Urothelium cell line (cell line): Measurements from ENCODE around the gene SETX.
"Not testable (repeated sequence)": the region's sequence is repeated elsewhere in the genome, so short reads cannot be mapped to it uniquely, and the experiment has no call there.

Experiments
- DNase-seq: peaks from one replicate; pipeline ENCODE4 v3.0.0; 2011; ENCODE audit warnings: low spot score, mixed read lengths
- FAIRE-seq: peaks from 2 replicates; lab custom pipeline; 2011; peaks lifted over from hg19 to GRCh38; lab: Jason Lieb, UNC

The SETX gene, protein sequence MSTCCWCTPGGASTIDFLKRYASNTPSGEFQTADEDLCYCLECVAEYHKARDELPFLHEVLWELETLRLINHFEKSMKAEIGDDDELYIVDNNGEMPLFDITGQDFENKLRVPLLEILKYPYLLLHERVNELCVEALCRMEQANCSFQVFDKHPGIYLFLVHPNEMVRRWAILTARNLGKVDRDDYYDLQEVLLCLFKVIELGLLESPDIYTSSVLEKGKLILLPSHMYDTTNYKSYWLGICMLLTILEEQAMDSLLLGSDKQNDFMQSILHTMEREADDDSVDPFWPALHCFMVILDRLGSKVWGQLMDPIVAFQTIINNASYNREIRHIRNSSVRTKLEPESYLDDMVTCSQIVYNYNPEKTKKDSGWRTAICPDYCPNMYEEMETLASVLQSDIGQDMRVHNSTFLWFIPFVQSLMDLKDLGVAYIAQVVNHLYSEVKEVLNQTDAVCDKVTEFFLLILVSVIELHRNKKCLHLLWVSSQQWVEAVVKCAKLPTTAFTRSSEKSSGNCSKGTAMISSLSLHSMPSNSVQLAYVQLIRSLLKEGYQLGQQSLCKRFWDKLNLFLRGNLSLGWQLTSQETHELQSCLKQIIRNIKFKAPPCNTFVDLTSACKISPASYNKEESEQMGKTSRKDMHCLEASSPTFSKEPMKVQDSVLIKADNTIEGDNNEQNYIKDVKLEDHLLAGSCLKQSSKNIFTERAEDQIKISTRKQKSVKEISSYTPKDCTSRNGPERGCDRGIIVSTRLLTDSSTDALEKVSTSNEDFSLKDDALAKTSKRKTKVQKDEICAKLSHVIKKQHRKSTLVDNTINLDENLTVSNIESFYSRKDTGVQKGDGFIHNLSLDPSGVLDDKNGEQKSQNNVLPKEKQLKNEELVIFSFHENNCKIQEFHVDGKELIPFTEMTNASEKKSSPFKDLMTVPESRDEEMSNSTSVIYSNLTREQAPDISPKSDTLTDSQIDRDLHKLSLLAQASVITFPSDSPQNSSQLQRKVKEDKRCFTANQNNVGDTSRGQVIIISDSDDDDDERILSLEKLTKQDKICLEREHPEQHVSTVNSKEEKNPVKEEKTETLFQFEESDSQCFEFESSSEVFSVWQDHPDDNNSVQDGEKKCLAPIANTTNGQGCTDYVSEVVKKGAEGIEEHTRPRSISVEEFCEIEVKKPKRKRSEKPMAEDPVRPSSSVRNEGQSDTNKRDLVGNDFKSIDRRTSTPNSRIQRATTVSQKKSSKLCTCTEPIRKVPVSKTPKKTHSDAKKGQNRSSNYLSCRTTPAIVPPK (N-terminal part only)

DNA sequence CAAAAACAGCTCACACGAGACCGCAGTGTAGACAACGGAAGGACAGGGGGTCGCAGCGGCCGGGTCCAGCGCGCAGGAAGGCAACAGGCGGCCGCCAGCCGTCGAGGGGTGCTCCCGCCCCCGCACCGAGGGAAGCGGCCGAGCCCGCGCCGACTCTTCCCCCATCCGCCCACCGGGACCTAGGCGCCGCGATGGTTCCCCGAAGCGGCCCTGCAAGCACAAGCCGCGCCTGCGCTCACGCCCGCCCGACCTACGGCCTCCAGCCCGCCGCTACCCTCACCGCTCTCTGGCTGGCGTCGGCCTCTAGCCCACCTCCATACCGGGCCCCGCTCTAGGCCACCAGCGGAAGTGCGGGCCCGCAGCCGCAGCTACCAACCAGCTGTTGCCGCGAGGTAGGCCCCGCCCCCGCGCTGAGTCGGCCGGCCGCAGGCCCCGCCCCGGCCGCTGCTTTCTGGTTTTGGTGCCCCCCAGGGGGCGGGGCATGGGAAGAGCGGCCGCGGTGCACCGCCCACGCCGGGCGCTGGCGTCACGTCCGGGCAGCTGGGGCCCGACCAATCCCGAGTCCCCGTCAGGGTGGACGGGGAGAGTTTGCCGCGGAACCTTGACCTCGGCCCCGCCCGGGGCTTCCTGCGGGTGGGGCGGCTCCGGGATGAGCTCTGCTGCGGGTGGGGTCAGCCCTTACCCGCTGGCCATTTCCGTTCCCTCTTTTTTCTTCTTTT is at the start of gene SETX:
TSS of gene SETX (minus strand) at position 350 of the 719 bp plus-strand sequence. CDS start 5,558 bp downstream, outside the sequence.
- FAIRE-seq, result peak; percentile 53
- peak; percentile 99 for DNase-seq

DNA sequence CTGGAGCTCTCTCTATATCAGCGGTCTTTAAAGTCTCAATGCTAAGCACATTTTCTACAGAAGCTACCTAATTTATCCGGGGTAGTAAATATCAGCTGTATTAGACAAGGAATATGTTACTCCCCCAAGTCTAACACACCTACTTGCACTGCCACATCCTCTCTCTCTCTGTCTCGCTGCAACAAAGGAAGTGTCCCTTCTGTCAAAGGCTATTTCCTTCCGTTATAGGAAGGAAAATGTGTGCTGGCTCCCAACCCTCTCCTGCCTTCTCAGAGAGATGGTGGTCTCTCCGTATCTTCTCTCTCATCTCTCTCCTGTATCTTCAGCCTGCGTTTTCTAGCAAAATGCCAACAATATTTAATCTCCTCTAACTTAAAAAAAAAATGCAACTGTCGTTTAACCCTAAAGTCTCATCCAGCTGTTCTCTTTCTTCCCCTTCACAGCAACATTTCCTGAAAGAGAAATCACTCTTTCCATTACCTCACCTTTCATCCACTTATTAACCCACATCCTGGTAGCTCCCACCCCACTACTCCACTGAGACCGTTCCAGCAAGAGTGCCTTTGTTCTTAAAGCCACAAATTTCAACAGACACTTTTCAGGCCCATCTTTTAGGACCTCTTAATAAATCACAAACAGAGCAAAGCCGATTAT is 49.6 kb upstream of the SETX start:
- DNase-seq, result no peak
- no peak for FAIRE-seq

DNA sequence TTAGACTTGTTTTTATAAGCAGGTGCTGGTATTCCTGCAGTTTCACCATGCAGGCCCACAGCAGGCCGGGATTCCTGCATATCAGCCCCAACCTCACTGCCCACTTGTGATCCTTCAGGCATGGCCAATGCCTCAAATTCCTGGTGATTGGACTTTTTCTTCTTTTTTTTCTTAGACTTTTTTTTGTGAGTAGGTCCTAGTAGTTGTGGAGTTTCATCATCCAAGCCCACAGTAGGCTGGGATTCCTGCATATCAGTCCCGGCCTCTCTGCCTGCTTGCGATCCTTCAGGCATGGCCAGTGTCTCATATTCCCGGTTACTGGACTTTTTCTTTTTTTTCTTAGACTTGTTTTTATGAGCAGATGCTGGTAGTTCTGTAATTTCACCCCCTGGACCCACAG is 47.0 kb upstream of the SETX start:
- no peak for FAIRE-seq
- no peak for DNase-seq

DNA sequence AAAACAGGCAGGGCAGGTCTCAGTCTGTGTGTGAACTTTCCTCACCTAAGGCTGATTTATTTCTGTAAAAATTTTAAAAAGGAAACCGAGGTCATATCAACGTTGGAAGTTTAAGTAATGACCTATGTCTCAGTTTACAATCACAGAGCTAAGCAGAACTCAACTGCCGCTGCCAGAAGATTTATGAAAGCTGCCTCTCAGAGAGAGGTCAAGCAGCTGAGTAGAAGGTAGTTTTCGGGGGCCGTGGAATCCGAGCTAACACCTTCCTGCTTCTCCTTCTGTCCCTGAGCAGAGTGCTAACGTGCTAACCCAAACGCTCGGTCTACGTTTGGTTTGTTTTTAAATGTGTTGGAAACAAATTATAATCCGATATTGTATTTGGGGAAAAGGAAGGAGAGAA is 40.8 kb upstream of the SETX start:
- FAIRE-seq, result no peak
- DNase-seq, result no peak

DNA sequence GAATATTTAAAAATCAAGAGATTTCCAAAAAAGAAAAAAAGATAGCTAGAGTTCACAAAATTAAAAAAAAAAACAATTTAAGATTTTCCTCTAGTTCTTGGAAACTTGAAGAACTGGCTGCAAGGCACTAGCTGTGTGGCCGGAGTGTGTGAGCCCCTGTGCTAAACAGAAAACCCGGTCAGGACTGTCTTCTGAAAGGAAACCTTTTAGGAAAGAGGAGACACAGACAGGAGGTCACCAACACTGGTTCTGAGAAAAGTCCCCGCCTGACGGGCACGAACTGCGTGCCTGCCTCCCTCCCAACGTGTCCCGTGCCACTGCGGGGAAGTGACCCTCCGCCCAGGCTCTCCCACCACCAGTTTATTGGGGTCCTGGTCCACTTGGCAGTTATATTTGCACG is 36.7 kb upstream of the SETX start:
- no peak for FAIRE-seq

DNA sequence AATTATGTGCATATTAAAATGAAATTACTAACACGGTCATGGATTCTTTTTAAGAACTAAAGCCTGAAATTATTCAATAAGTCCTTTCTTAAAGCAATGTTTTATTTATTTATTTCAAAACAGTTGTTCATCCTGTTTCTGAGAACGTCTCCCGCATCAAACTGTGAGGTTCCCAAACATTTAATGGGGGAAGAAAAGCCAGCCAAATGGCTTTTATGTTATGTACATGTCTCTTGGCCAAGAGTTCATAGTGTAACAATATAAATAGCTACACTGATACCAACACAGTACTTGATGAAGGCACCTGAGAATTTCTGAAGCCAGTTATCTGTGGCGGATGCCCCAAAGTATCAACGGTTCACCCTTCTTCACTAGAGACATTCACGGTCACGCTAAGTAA is 36.2 kb upstream of the SETX start:
- DNase-seq, result no peak
- no peak for FAIRE-seq

More for the DNA sequence above, 36.7 kb upstream of the SETX start:
- DNase-seq, result no peak

DNA sequence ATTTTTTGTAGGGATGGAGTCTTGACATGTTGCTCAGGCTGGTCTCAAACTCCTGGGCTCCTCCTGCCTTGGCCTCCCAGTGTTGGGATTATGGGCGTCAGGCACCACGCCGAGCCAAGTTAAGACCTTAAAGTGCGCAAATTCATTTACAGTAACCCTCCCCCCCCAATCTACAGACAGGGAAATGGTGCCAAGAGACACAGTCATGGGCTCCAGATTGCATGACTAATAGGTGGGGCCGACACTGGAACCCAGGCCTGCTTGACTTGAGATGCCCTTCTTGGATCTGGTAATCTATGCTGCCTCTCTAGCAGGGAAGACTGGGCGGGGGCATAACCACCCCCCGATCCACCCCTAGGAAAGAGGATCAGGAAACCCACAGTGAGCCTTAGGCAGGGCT is 32.3 kb upstream of the SETX start:
- FAIRE-seq, result no peak
- no peak for DNase-seq

DNA sequence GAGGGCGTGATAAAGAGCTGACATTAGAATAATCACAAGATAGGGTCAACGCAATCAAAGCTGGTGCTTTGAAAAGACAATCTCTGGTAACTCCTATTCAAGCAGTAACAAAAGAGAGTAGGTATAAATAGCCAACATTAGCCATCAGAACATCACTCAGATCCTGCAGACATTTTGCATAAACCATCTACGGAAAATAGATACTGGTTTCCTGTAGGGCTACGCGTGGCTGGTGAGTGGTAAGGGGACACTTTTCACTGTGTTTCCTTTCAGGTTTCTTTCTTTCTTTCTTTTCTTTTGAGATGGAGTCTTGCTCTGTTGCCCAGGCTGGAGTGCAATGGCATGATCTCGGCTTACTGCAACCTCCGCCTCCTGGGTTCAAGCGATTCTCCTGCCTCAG is 29.6 kb upstream of the SETX start:
- FAIRE-seq, result no peak
- DNase-seq, result no peak

DNA sequence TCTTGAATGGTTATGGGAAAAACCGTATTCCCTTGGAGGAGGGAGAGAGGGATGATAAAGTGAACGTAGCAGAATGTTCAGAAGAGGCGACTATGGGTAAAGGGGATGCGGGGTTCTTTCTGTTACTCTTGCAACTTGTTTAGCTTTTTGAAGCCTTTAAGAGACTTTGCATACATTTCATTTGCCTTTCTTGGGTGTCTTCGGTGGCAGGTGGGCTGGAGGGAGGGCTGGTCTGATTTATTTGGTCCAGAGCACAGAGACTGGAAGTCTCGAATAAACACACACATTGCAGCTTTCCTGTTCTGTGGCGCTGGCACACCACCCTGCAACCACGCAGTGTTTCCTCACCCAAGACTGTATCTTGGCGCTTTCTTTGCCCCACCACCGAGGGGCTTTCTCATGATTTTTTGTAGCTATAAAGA is 28.7 kb upstream of the SETX start:
- DNase-seq, result no peak
- no peak for FAIRE-seq

DNA sequence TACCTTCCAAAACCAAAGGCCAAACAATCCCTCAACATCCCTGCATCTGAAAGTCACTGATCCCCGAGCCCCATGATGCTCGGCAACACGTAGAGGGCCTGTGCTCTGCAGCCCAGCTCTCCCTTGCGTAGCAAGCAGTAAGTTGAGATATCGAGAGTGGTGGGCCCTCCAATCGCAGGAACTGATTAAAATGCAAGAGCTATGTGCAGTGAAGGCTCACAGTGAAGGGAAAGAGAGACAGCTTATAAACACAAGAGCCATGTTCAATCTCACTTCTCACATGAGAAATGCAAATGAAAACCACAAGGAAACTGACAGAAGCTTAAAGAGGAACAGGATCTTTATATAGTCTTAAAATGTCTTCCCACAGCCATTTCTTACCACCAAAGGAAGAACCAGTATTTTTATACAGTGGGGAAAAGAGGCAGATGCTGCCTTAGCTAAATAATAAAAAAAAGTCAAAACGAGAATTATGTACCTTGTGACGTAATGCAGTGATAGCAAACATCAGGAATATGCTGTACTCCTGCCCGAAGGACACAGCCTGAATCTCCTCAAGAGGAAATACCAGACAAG is 27.3 kb upstream of the SETX start:
- no peak for DNase-seq
- FAIRE-seq, result no peak

DNA sequence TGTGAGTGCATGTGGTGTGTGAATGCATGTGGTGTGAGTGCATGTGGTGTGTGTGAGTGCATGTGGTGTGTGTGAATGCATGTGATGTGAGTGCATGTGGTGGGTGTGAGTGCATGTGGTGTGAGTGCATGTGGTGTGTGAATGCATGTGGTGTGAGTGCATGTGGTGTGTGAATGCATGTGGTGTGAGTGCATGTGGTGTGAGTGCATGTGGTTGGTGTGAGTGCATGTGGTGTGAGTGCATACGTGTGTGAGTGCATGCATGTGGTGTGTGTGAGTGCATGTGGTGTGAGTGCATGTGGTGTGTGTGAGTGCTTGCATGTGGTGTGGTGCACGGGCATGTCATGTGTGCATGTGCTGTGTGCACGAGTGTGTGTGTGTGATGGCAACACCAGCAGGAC is 23.6 kb upstream of the SETX start:
- FAIRE-seq, result peak; percentile 35
- not testable (repeated sequence) for DNase-seq

DNA sequence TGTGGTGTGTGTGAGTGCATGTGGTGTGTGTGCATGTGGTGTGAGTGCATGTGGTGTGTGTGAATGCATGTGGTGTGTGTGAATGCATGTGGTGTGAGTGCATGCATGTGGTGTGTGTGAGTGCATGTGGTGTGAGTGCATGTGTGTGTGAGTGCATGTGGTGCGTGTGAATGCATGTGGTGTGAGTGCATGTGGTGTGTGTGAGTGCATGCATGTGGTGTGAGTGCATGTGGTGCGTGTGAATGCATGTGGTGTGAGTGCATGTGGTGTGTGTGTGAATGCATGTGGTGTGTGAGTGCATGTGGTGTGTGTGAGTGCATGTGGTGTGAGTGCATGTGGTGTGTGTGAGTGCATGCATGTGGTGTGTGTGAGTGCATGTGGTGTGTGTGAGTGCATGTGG is 23.0 kb upstream of the SETX start:
- peak; percentile 95 for FAIRE-seq

DNA sequence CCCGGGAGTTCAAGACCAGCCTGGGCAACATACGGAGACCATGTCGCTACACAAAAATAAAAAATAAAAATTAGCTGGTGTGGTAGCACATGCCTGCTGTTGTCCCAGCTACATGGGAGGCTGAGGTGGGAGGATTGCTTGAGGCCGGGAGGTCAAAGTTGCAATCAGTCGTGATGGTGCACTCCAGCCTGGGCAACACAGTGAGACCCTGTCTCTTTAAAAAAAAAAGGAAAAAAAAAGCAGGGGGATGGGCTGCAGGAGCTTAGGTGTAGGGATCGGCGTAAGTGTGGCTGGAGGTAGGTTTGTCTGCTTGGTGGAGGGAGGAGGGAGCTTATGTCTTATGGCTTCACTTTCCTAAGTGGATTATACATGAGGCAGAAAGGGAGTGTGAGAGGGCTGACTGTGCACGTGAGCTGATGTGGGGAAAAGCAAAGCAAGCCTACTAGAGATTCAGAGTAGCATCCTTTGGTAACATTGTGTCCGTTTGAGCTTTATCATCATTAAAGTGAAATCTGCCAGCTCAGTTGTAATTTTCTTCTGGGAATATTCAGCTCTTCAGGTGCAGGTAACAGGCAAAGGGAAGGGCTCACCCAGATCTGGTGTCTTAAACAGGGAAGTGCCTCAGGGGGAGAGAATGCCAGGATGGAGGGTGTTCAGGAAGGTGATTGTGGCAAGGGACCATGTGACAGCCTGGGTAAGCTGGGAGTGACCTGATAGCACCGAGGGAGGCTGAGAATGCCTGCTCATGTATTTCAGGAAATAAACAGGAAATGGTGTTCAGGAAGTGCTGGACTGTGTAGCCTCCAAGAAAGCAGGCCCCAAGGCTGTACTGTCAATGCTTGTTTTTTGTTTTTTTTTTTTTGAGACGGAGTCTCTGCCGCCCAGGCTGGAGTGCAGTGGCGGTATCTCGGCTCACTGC is 17.6 kb upstream of the SETX start:
- DNase-seq, result no peak
- no peak for FAIRE-seq

More for the DNA sequence above, 23.0 kb upstream of the SETX start:
- DNase-seq, result not testable (repeated sequence)

DNA sequence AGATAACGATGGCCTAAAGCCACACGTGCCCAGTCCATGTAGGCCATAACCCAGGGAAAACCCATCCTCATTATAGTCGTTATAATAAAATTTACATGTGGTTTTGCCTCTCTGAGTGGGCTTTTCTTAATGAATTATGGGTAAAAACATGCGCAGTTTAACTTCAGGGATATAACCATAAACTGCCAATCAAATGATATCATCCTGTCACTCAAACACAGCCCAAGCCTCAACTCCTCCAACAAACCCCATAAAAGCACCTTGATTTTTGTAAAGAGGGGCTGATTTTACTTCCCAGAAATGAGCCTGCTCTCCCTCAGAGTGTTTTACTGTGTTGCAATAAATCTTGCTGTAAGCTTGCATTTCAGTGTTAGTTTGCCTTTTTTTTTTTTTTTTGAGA is 15.8 kb upstream of the SETX start:
- no peak for FAIRE-seq
- no peak for DNase-seq

DNA sequence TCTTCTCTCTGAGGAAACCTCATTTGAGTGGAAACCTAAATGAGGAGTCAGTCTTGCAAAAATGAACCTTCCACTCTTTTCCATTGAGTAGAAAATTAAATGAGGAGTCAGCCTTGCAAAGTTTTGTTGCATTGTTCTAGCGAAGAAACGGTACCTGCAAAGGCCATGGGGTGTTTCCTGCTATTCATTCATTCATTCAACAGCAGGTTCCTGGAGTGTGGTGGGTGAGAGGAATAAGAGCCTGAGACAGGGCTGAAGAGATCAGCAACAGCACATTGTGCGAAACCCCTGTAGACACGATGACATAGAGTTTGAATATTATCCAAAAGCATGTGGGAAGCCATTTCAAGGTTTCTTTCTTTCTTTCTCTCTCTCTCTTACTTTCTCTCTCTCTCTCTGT is 14.6 kb upstream of the SETX start:
- DNase-seq (no peak), FAIRE-seq (no peak)

DNA sequence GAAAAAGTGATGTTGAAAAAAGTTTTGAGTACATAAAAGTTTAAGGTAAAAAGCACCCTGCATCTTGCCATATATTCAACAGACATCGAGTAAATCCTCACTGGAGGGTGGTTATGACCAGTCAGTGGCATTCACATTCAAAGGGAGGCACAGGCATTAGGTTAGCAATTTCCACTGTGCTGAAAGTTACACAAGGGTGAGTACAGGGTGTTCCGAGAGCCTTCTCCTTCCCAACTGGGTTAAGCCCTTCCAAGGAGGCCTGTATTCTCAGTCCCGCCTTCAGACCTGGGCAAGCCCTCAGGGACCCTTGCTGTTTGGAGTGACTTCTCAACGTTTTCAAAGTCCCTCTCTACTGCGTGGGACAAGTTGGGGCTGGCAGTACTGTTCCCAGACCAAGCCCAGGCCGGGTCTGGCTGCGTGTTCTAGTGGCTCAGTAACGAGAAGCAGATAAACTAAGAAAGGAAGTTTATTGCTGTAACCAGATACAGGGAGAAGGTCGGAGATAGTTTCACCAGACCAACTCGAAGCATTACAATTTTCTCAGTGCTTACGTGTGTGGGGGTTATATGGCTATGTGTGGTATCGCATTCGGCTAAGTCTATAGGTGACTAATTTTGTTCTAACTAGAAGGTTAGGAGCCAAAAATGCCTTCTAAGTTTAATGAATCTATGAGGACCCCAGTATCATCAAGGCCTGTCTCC is 13.0 kb upstream of the SETX start:
- no peak for FAIRE-seq
- no peak for DNase-seq

DNA sequence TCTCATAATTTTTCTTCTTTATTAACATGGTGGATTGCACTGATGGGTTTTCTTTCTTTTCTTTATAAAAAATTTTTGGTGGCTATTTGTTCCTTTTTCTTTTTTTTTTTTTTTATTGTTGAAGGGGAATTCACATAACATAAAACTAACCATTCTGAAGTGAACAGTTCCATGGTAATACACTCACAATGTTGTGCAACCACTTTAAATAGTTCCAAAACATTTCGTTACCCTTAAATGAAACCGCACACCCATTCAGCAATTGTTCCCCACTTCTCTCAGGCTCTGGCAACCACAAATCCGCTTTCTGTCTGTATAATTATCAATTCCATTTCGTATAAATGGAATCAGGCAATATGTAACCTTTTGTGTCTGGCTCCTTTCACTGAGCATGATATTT is 11.7 kb upstream of the SETX start:
- DNase-seq, result no peak
- no peak for FAIRE-seq

DNA sequence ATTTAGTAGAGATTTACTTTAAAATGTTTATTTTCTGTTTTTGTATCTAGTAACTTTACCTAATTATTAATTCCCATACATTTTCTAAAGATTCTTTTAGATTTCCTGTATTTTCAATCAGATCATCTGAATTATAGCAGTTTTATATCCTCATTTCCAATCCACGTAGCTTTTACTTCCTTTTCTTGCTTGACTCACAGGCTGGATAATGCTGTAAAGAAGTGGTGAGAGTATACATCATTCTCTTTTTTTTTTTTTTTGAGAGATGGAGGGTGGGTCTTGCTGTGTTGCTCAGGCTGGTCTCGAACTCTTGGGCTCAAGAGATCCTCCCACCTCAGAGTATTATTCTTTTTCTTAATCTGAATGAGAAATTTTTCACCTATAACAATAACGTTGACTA is 11.2 kb upstream of the SETX start:
- DNase-seq (no peak), FAIRE-seq (no peak)
